Hematopoietic multipotent progenitor cell treated with erythropoietin and hydrocortisone succinate and interleukin-3 and kit ligand, for 15 days (in vitro differentiated cells): ENCODE results near the gene TRAM2.

ENCODE experiments used
- DNase-seq: peaks from one replicate; pipeline ENCODE4 v3.0.0-alpha.2; 2015; ENCODE audit warnings: low spot score

TRAM2 gene

DNA sequence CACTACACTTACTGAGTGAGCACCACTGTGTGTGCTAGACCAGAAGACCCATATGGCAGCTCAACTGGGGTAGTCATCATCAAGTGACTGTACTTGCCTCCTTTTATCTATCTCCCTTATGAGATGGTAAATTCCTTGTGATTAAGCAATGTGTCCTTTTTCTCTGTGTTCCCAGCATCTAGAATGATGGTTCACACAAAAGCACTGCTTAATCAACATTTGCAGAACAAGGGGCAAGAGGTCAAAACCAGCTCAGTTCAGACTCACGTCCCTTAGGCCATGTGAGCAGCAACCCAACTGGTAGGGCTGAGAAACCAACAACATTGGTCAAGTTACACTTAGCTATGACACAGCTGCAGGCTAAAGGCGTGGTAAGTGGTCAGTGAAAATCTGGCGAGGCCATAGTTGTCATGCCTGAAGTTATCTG, 10.0 kb downstream of the TRAM2 start:
- no peak for DNase-seq

DNA sequence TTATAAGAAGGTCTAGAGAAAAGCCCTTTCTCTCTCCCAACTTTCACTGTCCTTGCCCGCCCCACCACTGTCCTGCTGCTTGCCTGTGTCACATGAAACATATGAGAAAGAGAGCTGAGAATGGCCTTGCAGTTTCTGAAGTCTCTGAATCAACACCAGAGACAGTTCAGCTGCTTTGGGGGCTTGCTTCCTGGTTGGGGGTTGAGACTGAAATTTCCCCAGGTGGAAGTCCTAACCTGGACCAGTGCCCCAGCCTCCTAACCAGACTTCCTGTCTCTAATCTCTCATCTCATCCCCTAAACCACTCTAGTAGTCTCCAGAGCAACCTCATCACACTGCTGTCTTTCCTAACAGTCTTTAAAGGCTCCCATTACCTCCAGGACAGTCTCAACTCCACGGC, 10.7 kb downstream of the TRAM2 start:
- DNase-seq = no peak

DNA sequence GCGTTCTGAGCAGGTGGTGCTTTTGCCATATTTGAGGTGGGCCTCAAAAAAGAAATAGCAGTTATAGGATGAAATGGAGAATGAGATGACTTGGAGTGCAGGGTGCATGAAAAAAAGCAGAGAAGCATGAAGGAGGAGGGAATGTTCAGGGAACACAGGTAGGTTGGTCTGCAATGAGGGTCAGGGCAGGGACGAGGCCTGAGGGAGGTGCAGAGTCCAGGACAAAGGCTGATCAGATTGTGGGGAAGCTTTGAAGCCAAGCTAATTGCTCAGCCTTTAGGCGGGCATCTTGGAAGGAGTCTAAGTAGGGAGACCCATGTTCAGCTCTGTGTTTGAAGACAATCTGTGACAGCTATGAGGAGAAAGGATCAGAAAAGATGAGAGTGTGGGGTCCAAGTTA, 12.0 kb downstream of the TRAM2 start:
- no peak for DNase-seq

DNA sequence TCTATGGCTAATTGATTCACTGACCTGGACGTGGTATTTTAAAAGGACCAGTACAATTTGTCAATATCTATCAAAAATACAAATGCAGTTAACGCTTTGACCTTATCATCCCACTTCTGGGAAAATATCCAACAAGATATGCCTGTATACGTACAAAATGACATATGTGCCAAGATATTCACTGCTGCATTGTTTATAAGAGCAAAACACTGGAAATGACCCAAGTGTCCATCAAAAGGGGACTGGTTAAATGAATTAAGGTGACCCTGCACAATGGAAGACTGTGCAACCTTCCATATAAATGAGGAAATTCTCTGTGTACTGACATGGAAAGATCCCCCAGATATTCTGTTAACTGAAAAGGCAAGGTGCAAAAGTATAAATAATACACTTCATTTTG, 13.9 kb downstream of the TRAM2 start:
- no peak for DNase-seq

DNA sequence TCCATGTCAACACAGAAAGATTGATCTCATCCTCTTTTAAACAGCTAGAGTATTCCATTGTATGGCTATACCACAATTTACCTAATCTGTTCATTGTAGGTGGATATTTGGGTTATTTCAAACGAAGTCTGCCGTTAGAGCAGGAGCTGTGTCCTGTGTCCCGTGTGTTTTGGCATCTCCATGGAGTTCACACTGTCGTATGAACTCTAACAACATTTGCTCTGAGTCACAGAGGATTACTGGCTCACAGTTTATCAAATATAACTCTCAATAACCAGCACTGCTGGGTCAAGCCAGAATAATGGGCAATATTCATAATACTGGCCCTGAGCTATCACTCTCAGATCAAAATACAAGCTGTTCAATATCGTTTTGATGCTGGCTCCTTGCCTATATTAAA, 16.4 kb downstream of the TRAM2 start:
- DNase-seq = no peak

DNA sequence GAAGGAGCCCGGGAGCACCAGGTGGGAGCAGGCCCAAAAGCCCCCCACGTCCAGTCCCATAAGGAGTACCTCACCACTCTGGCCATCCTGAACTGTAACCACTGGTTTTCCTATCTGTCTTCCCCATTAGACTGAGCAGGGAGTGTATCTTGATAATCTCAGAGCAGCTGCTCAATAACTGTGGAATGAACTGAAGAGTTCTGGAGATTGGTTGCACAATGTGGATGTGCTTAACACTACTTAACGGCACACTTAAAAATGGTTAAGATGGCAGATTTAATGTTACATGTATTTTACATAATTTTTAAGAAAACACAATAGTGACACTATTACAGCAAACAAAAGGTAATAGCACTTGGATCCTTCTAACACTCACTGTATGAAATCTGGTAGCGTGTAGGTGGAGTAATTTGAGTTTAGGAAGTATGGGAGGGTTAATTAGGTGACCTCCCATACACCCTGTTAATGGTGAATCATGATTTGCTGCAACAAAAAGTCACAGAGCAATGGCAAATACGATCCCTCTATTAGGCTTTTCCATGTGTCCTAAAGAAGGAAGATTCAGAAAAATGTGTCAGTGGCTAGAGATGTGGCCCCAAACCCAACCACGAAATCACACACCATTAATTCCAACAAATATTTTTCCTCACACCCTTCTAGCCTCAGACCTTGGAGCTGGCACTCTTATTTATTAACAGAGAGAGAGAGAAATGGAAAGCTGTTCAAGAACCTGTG, 18.4 kb downstream of the TRAM2 start:
- DNase-seq = no peak

DNA sequence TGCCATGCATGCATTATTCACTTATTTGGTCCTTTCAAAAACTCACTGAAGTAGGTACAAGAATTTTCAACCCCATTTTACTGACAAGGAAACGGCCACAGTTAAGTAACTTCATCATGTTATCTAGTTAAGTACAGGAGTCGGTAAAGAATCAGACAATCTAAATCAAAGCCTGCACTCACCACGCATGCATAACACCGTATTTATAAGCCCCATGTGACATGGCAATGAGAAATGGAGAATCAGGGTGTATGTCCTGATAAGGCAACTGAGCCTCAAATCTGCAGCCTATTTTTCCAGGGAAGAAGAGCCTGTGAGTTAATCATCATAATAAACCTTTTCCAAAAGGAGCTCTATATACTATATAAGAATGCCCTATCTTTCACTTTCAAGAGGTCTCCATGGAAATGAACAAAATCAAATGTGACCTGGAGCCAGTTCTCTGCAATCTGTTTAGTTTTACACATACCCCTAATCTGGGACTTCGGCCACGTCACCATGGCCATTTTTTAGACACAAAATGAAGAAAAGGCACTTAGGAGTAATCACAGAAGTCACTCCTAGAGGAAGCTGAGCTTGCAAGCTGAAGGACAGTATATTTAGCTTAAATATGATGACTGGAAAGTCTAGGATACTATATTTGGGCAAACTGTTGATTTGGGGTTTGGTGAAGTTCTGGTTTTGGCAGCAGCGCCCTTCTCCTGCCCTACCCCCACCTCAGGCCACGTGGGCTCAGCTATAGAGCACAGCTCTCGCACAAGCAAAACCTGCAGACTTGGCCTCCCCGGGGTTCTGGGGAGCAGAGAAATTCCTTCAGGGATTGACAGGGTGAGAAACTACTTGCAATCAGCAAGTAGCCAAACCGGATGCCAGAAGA, 19.2 kb downstream of the TRAM2 start:
- no peak for DNase-seq

DNA sequence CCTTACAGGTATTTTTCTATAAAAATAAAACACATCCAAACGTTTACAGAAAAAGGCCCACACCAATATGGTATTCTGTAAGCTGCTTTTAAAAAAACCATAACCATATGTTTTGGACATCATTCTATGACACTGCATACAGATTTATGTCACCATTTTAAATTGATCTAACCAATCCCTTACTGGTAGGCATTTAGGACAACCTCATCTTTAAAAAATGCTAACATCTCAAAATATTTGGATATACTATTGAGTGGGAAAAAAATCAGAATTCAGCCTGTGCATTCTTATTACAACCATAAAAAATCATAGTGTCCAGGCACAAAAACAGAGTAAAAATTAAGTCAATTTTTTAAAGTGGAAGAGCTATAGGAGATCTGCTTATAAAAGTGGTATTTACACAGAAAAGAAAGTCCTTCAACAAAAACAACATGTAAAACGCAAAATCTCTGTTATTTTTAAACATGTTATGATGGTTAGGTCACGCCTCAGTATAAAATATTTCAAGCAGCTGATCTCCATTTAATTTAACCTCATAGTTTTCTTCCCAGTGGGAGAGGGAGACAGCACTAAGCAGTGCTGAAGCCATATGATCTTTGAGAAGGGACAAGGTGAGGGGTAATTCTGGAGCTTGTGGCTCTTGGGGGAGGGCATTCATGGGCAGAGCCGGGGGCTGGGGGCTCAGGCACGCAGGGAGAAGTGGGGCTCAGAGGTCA, 21.2 kb downstream of the TRAM2 start:
- no peak for DNase-seq

DNA sequence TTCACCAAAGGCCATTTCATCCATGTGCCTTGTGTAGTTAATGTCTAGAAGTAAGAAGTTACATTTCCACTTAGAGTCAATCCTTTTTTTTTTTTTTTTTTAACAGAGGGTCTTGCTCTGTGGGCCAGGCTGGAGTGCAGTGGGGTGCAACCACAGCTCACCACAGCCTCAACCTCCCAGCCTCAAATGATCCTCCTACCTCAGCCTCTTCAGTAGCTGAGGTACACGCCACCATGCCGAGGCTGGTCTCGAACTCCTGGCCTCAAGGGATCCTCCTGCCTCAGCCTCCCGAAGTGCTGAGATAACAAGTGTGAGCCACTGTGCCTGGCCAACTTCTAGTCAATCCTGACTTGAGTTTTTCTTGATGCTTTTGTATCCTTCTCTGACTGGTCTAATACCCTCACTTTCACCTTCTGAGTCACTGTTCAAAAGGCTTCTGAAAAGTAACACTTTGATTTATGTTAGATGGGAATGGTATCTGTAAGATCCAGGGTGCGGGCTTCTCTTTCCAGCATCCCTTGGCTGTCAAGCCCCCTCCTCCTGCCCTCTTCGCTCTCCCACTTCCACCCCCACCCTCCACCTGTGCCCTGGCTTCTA, 22.1 kb downstream of the TRAM2 start:
- DNase-seq = no peak

DNA sequence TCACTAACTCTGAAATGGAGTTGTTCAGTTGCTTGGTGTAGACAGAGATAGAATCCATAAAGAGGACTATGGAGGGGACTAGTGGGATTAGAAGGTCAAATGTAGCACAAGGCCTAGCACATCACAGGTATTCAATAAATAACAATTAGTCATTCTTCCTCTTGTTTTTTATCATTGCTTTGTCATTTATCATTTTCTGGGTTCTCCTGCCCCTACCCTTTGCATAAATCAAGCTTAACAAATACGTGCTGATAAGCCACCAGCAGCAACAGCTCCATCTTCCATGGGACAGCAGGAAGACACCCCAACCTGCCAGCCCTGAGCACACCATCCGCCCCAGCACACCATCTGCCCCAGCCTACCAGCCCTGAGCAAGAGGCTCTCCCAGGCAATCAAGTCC, 23.1 kb downstream of the TRAM2 start:
- DNase-seq = no peak

DNA sequence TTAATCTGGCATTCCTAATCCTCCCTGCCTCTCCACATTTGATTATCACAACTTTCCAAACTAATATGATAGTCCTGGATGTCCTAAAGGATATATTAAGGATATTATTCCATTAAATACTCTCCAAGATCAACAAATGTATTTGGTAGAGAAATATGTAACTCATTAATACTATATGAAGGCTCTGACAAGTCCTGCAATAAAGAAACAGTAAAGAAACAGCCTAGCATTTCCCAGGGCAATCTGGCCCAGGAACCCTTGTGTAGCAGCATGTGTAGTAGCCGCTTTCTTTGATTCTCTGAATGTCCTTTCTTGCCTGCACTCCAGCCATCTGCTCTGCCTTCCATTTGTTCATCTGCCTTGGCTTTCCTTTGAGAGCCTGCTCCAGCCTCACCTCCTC, 23.7 kb downstream of the TRAM2 start:
- no peak for DNase-seq

DNA sequence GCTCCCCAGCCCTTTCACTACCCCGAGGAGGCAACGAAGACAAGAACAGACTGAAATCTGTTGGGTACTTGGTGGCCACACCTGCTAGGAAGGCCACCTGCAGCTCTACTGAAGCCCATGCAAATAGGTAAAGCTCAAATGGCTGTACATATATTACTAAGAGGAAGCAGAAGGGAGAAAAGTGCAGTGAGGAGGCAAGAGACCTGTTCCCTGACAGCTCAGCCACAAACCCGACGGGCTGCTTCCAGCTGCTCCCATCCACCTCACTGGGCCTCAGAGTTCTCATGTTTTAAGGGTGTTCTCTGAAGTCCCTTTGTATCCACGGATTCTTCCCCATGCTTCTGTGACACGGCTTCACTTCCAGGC, 24.6 kb downstream of the TRAM2 start:
- no peak for DNase-seq

DNA sequence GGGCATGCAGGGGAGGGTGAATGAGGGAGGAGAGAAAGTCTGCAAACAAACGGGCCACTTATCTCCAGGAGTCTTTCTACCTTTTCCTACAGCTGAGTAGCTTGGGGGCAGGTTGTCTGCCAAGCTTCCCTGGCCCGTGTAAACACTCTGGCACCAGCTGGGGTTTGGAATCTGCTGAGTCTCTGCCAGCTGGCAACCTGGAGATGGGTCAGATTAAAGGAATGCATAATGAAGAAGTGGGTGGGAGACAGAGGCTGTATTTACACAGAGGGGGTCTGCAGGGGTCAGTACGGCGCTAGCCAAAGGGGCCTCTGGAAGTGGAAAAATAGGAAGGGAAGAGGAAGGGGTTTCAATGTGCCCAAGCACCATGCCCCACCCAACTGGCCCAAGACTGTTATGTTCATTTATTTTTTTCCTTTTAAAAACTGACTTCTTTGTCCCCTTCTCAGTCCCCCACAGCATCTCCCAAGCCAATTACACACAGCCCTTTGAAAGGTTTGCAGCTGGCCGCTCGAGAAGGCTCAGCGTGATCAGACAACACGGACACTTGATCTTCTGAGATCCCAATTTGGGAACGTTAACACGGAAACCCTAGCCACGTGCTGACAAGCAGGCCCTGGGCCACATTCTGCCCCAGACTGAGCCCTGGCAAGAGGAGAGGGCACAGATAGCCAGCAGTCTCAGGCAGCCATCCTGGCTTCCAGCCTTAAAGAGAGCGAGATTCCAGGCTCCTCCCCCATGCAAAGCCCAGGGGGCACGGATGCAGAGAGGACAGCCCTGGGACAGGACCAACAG, 25.2 kb downstream of the TRAM2 start:
- no peak for DNase-seq

DNA sequence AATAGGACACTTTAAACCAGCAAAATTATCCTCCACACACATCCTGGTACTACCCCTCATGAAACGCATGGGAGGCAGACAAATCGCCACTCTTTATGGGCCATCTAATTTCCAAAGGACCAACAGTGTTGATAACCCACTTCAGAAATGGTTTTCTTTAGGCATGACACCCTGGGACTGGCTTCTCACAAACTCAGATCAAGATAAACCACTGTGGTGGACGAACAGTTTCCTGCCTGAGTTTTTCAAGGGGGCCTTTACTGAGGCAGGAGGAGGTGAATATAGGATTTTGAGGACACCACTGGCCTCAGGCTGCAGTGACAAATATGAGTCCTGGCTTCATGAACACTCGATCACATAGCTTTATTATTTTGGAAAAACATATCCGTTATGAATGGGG, 26.0 kb downstream of the TRAM2 start:
- DNase-seq = no peak

DNA sequence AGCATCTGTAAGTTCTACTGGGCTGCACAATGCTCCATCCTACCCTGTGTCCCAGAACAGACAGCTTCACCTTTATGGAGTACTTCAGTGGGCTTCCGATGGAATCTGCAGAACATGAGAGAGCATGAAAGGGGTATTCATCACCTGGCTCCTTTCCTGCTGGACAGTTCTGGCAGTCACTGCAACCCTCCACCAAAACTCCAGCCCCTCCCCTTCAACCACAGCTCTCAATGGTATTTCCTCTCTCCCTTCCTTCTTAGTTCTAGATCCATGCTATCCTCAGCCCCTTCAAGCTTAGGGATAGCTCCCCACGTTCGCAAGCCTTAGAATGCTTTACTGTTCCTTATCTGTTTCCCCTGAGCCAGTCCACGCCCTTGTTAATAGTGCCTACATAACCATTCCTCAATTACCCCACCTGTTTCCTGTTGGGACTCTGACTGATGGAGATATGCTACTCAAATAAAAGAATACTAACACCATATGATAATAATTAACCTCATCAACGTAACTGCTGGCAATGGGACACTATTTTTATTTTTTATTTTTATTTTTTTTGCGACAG, 26.8 kb downstream of the TRAM2 start:
- DNase-seq = no peak

DNA sequence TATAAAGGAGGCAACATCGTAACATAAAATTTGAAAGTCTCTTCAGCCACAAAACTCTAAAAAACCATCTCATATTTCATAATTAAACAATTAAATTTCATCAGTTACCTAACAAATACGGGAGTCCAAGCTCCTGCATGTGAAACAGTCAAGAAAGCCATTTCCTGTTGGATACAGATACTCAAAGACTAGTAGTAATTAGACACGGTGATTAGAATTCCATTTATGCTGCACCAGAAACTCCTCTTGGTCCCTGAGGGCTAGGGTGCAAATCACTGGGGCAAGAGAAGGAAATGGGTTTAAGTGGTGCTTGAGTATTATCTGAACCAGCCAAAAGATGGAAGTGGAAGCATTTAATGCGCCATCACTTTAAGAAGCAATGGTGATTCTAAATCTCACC, 27.4 kb downstream of the TRAM2 start:
- no peak for DNase-seq

DNA sequence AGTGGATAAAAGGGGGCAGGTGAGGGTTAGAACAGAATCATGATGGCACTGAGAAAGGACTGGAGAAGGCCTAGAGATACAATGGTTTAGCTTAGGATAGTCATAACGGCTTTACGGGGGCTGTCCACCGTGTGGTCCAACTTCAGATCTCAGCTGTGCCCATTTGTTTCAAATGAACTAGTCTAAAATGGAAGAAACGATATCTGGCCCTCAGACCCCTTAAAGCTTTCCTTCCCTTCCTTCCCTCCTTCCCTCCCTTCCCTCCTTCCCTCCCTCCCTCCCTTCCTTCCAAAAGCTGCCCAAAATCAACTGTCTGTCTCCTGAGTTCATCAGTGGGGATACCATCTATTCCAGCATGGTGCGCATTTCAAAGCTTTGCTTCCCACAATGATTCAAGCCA, 27.9 kb downstream of the TRAM2 start:
- no peak for DNase-seq

DNA sequence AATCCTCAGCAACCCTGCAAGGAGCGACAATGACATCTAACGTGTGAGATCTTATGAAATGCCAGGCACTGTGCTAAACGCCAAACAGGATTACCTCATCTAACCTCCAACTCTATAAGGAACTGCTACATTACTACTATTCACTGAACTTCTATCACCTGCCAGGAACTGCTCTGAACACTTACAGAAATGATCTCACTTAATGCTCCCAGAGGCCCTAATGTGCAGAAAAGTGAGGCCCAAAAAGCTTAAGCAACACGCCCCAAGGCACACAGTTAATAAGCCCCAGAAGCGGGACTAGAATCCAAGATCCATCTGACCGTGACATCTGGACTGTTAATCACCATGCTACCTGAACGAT, 28.5 kb downstream of the TRAM2 start:
- DNase-seq = no peak

DNA sequence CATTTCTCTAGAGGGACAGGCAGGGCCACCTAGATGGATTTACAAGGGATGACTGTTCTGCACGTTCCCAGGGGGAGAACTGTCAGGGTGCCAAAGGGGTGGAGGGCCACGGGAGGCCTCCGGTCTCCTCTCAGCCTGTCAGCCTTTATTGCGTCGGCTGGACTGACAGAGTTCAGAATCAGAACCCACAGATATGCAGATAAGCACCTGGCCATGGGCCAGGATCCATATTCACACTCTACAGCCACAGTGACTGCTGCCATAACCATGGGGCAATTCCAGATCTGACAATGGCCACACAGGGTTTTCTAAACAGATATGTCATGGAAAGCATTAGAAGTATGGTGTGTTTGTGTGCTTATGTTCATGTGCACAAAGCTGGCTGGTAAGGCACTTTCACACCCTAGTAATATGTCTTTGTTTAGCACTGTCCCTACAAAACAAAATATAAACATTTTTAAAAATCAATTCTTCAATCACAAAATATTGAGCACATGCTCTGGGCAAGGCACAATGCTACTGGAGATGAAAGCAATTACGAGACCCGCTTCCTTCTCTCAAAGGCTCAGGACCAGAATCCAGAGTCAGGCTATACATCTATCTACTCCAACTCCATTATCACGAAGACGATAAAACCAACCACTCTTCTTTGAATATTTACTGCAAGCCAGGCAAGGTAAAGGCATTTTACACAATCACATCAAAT, 29.1 kb downstream of the TRAM2 start:
- DNase-seq = no peak

DNA sequence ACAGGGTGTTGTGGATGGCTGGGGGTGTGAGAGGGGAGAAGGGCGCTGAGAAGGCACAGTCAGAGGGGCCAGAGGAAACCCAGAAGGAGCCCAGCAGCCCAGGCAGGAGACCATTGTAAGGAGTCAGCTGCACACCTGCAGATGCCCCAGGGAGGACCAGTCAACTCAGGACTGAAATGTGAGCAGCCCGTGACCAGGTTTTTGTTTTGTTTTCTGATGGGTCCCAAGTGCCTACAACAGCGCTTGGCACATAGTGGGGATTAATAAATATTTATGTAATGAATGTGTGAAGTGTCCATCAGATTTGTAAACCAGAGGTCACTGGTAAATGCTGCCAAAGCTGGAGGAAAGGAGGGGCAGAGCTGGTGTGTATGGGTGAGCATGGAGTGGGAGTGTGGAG, 30.2 kb downstream of the TRAM2 start:
- DNase-seq = no peak

DNA sequence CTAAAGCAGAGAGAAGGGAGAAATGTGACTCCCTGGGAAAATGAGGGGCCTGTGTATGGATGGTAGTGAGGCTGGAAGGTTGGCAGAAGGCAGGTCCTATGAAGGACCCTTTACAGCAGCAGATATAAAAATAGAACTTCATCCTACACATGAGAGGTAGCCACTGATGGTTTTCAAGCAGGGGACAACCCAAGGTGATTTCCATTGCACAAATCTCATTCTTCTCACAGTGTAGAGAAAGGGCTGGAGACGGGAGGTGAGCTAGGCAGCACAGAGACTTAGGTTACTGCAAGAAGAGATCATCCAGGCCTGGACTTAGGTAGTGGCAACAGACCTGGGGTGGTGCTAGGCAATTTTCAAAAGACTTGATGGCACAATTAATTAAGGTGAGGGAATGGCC, 30.7 kb downstream of the TRAM2 start:
- DNase-seq = no peak
